K562 (cell line): Measurements from ENCODE around the gene PRF1. TPM values are rescaled to one million over a fixed set of nuclear protein-coding genes. Genes with fewer than 3 reads are reported as not detected.

Experiments used
- ARID2 ChIP-seq: fragments of 450-650 bp; IDR thresholded peaks from 2 replicates; pipeline ENCODE4 v1.6.1; 2017; ENCODE audit warnings: antibody characterized with exemption, mild to moderate bottlenecking
- CC2D1A ChIP-seq: fragments of 450-650 bp; IDR thresholded peaks from 2 replicates; pipeline ENCODE4 v1.6.1; 2017; ENCODE audit warnings: mild to moderate bottlenecking
- DACH1 ChIP-seq: fragments of 450-650 bp; IDR thresholded peaks from 2 replicates; pipeline ENCODE4 v1.6.1; 2018; ENCODE audit not compliant: partially characterized antibody
- FOXP4 ChIP-seq: sonication (generic); formaldehyde crosslinking; IDR thresholded peaks from 2 replicates; pipeline ENCODE4 v1.8.0; 2022; ENCODE audit warnings: mild to moderate bottlenecking, missing genetic modification reagents, borderline replicate concordance
- HNRNPH1 ChIP-seq: fragments of 200-400 bp; formaldehyde crosslinking; optimal IDR thresholded peaks from 2 replicates; pipeline ENCODE3; 2017; ENCODE audit warnings: low read depth, mild to moderate bottlenecking, low read length, moderate library complexity
- KDM1A ChIP-seq, 2 experiments: fragments of 450-650 bp; IDR thresholded peaks; 2 replicates each; pipeline ENCODE4 v1.6.1; 2016; ENCODE audit warnings: mild to moderate bottlenecking in 2 of 2
- NEUROD1 ChIP-seq: fragments of 150-350 bp; IDR thresholded peaks from 2 replicates; pipeline ENCODE4 v1.6.1; 2014; ENCODE audit warnings: borderline replicate concordance, low read length, low read depth; ENCODE audit not compliant: partially characterized antibody
- PREB ChIP-seq: sonication (generic); formaldehyde crosslinking; IDR thresholded peaks from 2 replicates; pipeline ENCODE4 v1.8.1; 2023; ENCODE audit warnings: mild to moderate bottlenecking, missing genetic modification reagents
- SIN3B ChIP-seq: fragments of 450-650 bp; IDR thresholded peaks from 2 replicates; pipeline ENCODE4 v1.6.1; 2017; ENCODE audit warnings: low read depth, mild to moderate bottlenecking, moderate library complexity
- TFE3 ChIP-seq: fragments of 450-650 bp; formaldehyde crosslinking; IDR thresholded peaks from 2 replicates; pipeline ENCODE4 v1.4.0; 2020; ENCODE audit warnings: mild to moderate bottlenecking, mixed read lengths
- XRCC5 ChIP-seq: fragments of 200-400 bp; formaldehyde crosslinking; IDR thresholded peaks from 2 replicates; pipeline ENCODE4 v1.6.1; 2017; ENCODE audit warnings: low read depth, mild to moderate bottlenecking, low read length
- ZMIZ1 ChIP-seq, 2 experiments: fragments of 150-350 bp in 1 of 2; IDR thresholded peaks; 2 replicates each; pipeline ENCODE4 v1.6.1; 2012 to 2016; ENCODE audit warnings: low read depth in 2 of 2, low read length in 2 of 2, mild to moderate bottlenecking in 1 of 2, moderate library complexity in 1 of 2
- ZNF263 ChIP-seq: sonication (generic); formaldehyde crosslinking; IDR thresholded peaks from 2 replicates; pipeline ENCODE4 v1.8.0; 2022; ENCODE audit warnings: mild to moderate bottlenecking, missing genetic modification reagents, borderline replicate concordance
- polyA plus RNA-seq, 8 experiments: library from polyadenylated mRNA; depleted of rRNA in 4 of 8; stranded (reverse) in 5 of 8; unstranded in 3 of 8; fragments of >200 nt; fragmentation: Nextera tagmentation in 2 of 8; fragmentation: Illumina TruSeq in 1 of 8; extraction: Ambion mirVana in 2 of 8; extraction: Trizol in 1 of 8; gene quantifications; 2 replicates each; pipeline versions ENCODE4 v1.2.1 to v1.2.3, GENCODE V29; 2011 to 2014; ENCODE audit warnings: inconsistent platforms in 1 of 8, missing spikeins in 1 of 8
- total RNA-seq, 7 experiments: library from RNA; depleted of rRNA in 6 of 7; stranded (reverse); fragments of >200 nt in 6 of 7; fragmentation: Illumina TruSeq in 2 of 7; extraction: Trizol in 2 of 7; gene quantifications; 2 replicates each; pipeline versions ENCODE4 v1.2.1 to v1.2.3, GENCODE V29; 2011 to 2021; ENCODE audit warnings: low replicate concordance in 1 of 7

The PRF1 gene
- total and polyA plus RNA-seq, 9 of the 15 experiments (the other 6 are each of a cell fraction or from before 2014, with no cell fraction given): 3.8 to 8.6 (median 6.3) TPM

- TF ChIP-seq NEUROD1 (peak; percentile 16), ZMIZ1 (IDR thresholded peaks at IDR 0.05; ENCODE audit: low read depth in 2 of 2, low read length in 2 of 2) (no peak), ARID2 (peak; percentile 89), KDM1A (IDR thresholded peaks at IDR 0.05) (no peak), PREB (CRISPR knock-in tag) (peak; percentile 61; the same call in 1 of the 2 replicates), TFE3 (no peak), CC2D1A (peak; percentile 91), DACH1 (no peak), XRCC5 (peak; percentile 73; the same call in 1 of the 2 replicates), ZNF263 (CRISPR knock-in tag) (0 out of 2 replicates have a peak, but pooled peaks have one; percentile 18), FOXP4 (CRISPR knock-in tag) (no peak), SIN3B (no peak), HNRNPH1 (no peak)
These were observed 52.5 kb downstream of the PRF1 start (continued) for GRCh38 chr10:70549962-70550458.
